Ureter (tissue), 1 donor: ENCODE results near the gene TAF15. TPM values are rescaled to one million over a fixed set of nuclear protein-coding genes. Genes with fewer than 3 reads are reported as not detected.

Experiments
- total RNA-seq: library from RNA; stranded (reverse); gene quantifications from one replicate; pipeline ENCODE4 v1.2.4, GENCODE V29; 2023
- donor health status: DM: yes; HTN: yes; CAD: no.

TAF15 gene
- total RNA-seq, 1 donor from 2014 or later: 269 TPM

Other genes starting within 250 kb of the TAF15 start
- gene SLFN14, start 248.7 kb upstream of the TAF15 start, total RNA-seq: not detected
- 7.9 TPM for gene PEX12, start 230.9 kb upstream of the TAF15 start, total RNA-seq
- gene AP2B1, start 222.2 kb upstream of the TAF15 start, total RNA-seq: 164 TPM
- 2.7 TPM for gene RASL10B, start 77.8 kb upstream of the TAF15 start, total RNA-seq
- gene GAS2L2, start 56.2 kb upstream of the TAF15 start, total RNA-seq: not detected
- not detected for gene C17orf50, start 48.6 kb upstream of the TAF15 start, total RNA-seq
- 23.5 TPM for gene MMP28, start 13.8 kb upstream of the TAF15 start, total RNA-seq
- 0.21 TPM for gene HEATR9, start 59.4 kb downstream of the TAF15 start, total RNA-seq
- gene CCL5, start 70.9 kb downstream of the TAF15 start, total RNA-seq: 12.1 TPM
- 1.1 TPM for gene RDM1, start 121.3 kb downstream of the TAF15 start, total RNA-seq
- not detected for gene LYZL6, start 134.2 kb downstream of the TAF15 start, total RNA-seq
- gene CCL16, start 172.0 kb downstream of the TAF15 start, total RNA-seq: 1.6 TPM
- 46.9 TPM for gene CCL14, start 177.2 kb downstream of the TAF15 start, total RNA-seq
- 37.7 TPM for gene CCL15, start 192.1 kb downstream of the TAF15 start, total RNA-seq
- gene CCL23, start 208.5 kb downstream of the TAF15 start, total RNA-seq: 6.3 TPM